ENCODE results near the gene MTCH2. TPM values are rescaled to one million over a fixed set of nuclear protein-coding genes. Genes with fewer than 3 reads are reported as not detected.

The MTCH2 gene
- total RNA-seq, 1 experiment from 2014 or later = 72.6 TPM

DNA sequence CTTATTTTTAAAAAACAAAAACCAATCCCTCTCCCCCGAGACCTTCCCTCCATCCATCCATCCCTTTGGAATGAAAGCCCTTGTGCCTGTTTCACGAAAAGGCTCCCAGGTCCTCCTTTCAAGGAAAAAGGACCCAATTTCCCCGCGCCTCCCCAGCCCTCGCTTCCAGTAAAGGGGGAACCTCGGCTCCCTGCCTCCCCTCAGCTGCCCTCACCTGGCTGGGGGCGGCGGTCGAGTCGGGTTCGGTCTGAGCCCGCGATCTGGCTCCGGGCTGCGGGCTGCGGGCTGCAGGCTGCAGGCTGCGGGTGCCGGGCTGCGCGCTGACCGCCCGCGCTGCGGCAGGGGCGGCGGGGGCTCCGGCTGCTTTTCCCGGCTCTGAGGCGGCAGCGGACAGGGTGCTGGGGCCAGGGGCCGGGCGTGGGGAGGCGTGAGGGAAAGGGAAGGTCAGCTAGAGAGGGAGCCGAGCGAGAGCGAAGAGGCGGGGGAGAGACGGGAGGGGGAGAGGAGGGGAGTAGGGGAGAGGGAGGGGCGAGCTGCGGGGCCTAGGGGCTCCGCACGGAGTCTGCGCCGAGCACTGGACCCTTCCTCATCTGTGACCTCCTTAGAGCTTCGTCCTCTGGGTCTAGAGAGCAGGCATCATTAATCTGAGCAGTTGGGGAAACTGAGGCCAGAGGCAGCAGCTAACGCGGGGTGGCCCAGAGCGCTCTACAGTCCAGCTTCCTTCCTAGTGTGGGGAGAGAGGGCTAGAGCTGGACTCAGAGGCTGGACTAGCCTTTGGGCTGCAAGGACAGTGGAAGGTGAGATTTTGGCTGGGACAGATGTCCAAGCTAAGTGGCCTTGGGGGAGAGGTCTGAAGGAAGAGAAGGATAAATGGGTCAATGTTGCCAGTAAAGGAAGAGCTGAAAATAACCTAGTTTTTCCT, 48.2 kb downstream of the MTCH2 start, which contains the start of gene C1QTNF4:
Gene C1QTNF4 (minus strand): TSS at position 478 of the 922 bp plus-strand sequence. CDS start 3,601 bp downstream, outside the sequence.
- no peak within 1 kb of the TSS for H3K4me3 ChIP-seq (ENCODE audit: low read length)
- H3K27me3 ChIP-seq (ENCODE audit: low read length) = no peaks in the 10 kb centered on the region
- H3K27ac ChIP-seq (ENCODE audit: low read length) = no peak within 1 kb of the TSS
- H2AFZ ChIP-seq (ENCODE audit: low read length) = no peak within 1 kb of the TSS
- no peaks in the 10 kb centered on the region for H3K4me1 ChIP-seq (ENCODE audit: low read length)
- H3K9me3 ChIP-seq (ENCODE audit: low read length) = no peaks in the 10 kb centered on the region
- no peak within 1 kb of the TSS for H3K4me2 ChIP-seq (ENCODE audit: low read depth, low read length, poor library complexity, severe bottlenecking)
- H3K36me3 ChIP-seq (ENCODE audit: insufficient read depth, low read length) = no peaks in the 10 kb centered on the region
- H4K20me1 ChIP-seq (ENCODE audit: insufficient read depth, low read depth, low read length) = no peaks in the 10 kb centered on the region
- no peaks in the 10 kb centered on the region for H3K79me2 ChIP-seq (ENCODE audit: low read length)
- no peak within 1 kb of the TSS for H3K9ac ChIP-seq (ENCODE audit: low read length)
- H3K9me2 ChIP-seq (replicated peaks; ENCODE audit: insufficient read depth, low read length) = no peaks in the 10 kb centered on the region
- no peak for DNase-seq

DNA sequence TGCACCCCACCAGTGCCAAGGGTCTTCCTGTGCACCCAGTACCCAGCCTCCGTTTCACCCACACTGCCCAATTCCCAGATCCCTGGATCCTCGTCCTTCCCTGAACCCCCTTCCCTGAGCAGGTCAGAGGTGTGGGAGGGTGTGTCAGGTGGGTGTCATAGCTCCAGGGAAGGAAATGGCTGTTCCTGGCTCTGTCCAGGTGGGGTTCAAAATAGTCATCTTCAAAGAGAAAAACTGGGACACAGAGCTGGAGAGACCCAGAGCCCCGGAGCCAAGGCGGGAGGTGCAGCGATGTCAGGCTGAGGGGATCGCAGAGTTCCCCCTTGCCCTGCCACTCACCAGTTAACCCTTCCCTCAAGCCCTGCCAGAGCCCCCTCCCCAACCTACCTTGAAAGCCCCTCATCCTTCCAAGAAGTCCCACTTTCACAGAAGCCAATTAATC, 48.8 kb downstream of the MTCH2 start:
- Histone ChIP-seq H3K27me3 (ENCODE audit: low read length) (no peaks in the 10 kb centered on the region), H3K9me2 (replicated peaks; ENCODE audit: insufficient read depth, low read length) (no peaks in the 10 kb centered on the region), H3K4me3 (ENCODE audit: low read length) (no peak overlapping the region), H3K4me1 (ENCODE audit: low read length) (no peaks in the 10 kb centered on the region), H3K79me2 (ENCODE audit: low read length) (no peaks in the 10 kb centered on the region), H3K36me3 (ENCODE audit: insufficient read depth, low read length) (no peaks in the 10 kb centered on the region), H3K27ac (ENCODE audit: low read length) (no peak overlapping the region), H2AFZ (ENCODE audit: low read length) (no peak overlapping the region), H4K20me1 (ENCODE audit: insufficient read depth, low read depth, low read length) (no peaks in the 10 kb centered on the region), H3K9me3 (ENCODE audit: low read length) (no peaks in the 10 kb centered on the region), H3K9ac (ENCODE audit: low read length) (no peak overlapping the region), H3K4me2 (ENCODE audit: low read depth, low read length, poor library complexity, severe bottlenecking) (no peak overlapping the region)
- DNase-seq = no peak

DNA sequence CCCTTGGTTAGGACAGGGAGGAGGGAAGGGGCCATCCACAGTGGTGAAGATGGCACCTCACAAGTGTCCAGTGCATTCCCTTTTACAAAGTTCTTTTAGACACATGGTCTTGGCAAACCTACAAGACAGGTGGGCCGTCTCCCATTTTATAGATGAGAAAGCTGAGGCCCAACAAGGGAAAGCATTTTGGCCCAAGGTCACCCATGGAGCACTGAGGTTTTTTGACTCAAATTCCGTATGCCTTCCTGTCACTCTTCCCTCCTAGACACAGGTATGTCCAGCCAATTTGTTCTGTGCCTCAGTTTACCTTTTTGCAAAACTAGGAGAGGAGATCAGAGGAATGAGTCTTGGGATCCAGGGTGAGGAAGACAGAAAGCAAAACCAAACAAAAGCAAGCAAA, 49.4 kb downstream of the MTCH2 start:
- no peak for DNase-seq
- H2AFZ ChIP-seq (ENCODE audit: low read length) = no peak overlapping the region
- no peaks in the 10 kb centered on the region for H3K79me2 ChIP-seq (ENCODE audit: low read length)
- H3K27ac ChIP-seq (ENCODE audit: low read length) = no peak overlapping the region
- no peaks in the 10 kb centered on the region for H3K36me3 ChIP-seq (ENCODE audit: insufficient read depth, low read length)
- no peaks in the 10 kb centered on the region for H3K27me3 ChIP-seq (ENCODE audit: low read length)
- H3K4me2 ChIP-seq (ENCODE audit: low read depth, low read length, poor library complexity, severe bottlenecking) = no peak overlapping the region
- H3K9ac ChIP-seq (ENCODE audit: low read length) = no peak overlapping the region
- H4K20me1 ChIP-seq (ENCODE audit: insufficient read depth, low read depth, low read length) = no peaks in the 10 kb centered on the region
- no peaks in the 10 kb centered on the region for H3K9me2 ChIP-seq (replicated peaks; ENCODE audit: insufficient read depth, low read length)
- H3K4me1 ChIP-seq (ENCODE audit: low read length) = no peaks in the 10 kb centered on the region
- no peak overlapping the region for H3K4me3 ChIP-seq (ENCODE audit: low read length)
- no peaks in the 10 kb centered on the region for H3K9me3 ChIP-seq (ENCODE audit: low read length)

DNA sequence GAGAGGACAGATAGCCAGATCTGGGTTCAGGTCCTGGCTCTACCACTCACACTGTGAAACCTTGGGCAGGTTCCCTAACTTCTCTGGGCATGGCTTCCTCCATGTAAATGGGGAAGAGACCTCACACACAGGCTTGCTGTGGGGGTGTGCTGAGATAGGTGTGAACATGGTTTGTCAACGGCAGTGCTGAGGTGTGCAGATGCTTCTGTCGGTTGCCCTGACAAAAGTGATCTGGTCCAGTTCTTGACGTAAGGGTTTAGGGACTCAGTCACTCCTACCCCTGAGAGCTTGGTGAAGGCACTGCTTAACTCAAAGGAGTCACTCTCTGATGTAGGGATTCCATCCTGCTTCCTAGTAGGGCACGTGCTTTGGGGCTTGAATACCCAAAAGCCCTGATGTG, 50.1 kb downstream of the MTCH2 start:
- Histone ChIP-seq H3K4me1 (ENCODE audit: low read length) (no peaks in the 10 kb centered on the region), H3K4me3 (ENCODE audit: low read length) (no peak overlapping the region), H3K4me2 (ENCODE audit: low read depth, low read length, poor library complexity, severe bottlenecking) (no peak overlapping the region), H4K20me1 (ENCODE audit: insufficient read depth, low read depth, low read length) (no peaks in the 10 kb centered on the region), H3K79me2 (ENCODE audit: low read length) (no peaks in the 10 kb centered on the region), H3K9ac (ENCODE audit: low read length) (no peak overlapping the region), H3K27ac (ENCODE audit: low read length) (no peak overlapping the region), H3K9me2 (replicated peaks; ENCODE audit: insufficient read depth, low read length) (no peaks in the 10 kb centered on the region), H2AFZ (ENCODE audit: low read length) (no peak overlapping the region), H3K36me3 (ENCODE audit: insufficient read depth, low read length) (no peaks in the 10 kb centered on the region), H3K9me3 (ENCODE audit: low read length) (no peaks in the 10 kb centered on the region), H3K27me3 (ENCODE audit: low read length) (no peaks in the 10 kb centered on the region)
- no peak for DNase-seq

DNA sequence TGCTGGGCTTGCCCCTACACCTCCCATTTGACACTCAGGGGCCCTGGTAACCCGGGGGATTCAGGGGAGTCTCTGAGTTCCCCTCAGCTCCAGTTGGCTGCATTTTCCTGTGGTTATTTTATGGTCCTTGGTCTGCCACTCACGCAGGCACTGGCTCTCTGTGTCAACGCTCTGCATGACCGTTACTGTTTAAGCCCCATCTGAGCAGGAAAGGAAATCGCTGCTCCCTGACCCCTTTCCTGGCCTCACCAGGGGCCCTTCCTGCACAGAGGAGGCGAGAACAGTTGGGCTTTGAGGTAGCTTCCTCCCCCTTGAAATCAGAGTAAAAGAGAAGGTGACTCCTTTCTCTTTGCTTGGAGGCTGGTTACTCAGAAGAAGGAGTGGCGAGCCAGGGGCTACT, 50.6 kb downstream of the MTCH2 start:
- H3K27me3 ChIP-seq (ENCODE audit: low read length) = no peaks in the 10 kb centered on the region
- H4K20me1 ChIP-seq (ENCODE audit: insufficient read depth, low read depth, low read length) = no peaks in the 10 kb centered on the region
- no peaks in the 10 kb centered on the region for H3K79me2 ChIP-seq (ENCODE audit: low read length)
- no peaks in the 10 kb centered on the region for H3K36me3 ChIP-seq (ENCODE audit: insufficient read depth, low read length)
- no peak for DNase-seq
- no peaks in the 10 kb centered on the region for H3K4me1 ChIP-seq (ENCODE audit: low read length)
- H3K4me3 ChIP-seq (ENCODE audit: low read length) = no peak overlapping the region
- H3K9me3 ChIP-seq (ENCODE audit: low read length) = no peaks in the 10 kb centered on the region
- no peak overlapping the region for H3K4me2 ChIP-seq (ENCODE audit: low read depth, low read length, poor library complexity, severe bottlenecking)
- H3K27ac ChIP-seq (ENCODE audit: low read length) = no peak overlapping the region
- no peaks in the 10 kb centered on the region for H3K9me2 ChIP-seq (replicated peaks; ENCODE audit: insufficient read depth, low read length)
- no peak overlapping the region for H3K9ac ChIP-seq (ENCODE audit: low read length)
- no peak overlapping the region for H2AFZ ChIP-seq (ENCODE audit: low read length)

DNA sequence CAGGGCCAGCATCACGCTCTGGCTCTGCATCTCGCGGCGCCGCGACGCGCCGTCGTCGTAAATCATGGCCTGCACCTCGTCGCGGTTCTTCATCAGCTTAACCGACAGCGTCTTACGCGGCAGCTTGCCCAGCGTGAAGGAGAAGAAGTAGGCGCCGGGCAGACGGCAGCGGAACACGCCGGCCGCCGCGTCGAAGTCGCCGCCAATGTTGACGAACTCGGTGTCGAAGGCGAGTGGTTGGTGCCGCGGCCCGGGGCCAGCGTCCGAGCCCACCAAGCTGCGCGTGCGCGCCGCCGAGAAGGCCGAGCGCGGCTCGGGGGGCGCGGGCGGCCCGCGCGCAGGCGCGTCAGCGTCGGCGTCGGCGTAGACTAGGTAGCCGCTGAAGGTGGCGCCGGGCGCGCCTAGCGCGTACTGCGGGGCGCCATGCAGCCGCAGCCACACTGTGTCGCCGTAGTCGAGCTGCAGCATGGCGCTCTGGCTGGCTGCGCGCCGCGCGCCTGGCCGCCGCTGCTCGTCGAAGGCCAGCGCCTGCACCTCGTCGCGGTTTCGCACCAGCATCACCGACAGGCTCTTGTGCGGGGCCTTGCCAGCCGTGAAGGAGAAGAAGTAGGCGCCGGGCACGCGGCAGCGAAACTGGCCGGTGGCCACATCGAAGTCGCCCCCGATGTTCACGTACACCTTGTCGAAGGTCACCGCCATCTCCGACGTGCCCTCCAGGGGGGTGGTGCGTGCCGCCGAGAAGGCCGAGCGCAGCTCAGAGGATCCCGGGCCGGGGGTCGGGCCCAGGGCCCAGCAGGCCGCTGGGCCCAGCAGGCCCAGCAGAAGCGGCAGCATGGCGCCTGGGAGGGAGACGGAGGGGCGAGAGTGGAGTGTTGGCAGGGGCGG, 52.1 kb downstream of the MTCH2 start:
- H3K27ac ChIP-seq (ENCODE audit: low read length) = no peak overlapping the region
- no peaks in the 10 kb centered on the region for H4K20me1 ChIP-seq (ENCODE audit: insufficient read depth, low read depth, low read length)
- no peak overlapping the region for H2AFZ ChIP-seq (ENCODE audit: low read length)
- H3K4me3 ChIP-seq (ENCODE audit: low read length) = no peak overlapping the region
- no peaks in the 10 kb centered on the region for H3K27me3 ChIP-seq (ENCODE audit: low read length)
- H3K36me3 ChIP-seq (ENCODE audit: insufficient read depth, low read length) = no peaks in the 10 kb centered on the region
- no peak overlapping the region for H3K4me2 ChIP-seq (ENCODE audit: low read depth, low read length, poor library complexity, severe bottlenecking)
- no peak for DNase-seq
- H3K9me3 ChIP-seq (ENCODE audit: low read length) = no peaks in the 10 kb centered on the region
- no peaks in the 10 kb centered on the region for H3K79me2 ChIP-seq (ENCODE audit: low read length)
- H3K9ac ChIP-seq (ENCODE audit: low read length) = no peak overlapping the region
- no peaks in the 10 kb centered on the region for H3K4me1 ChIP-seq (ENCODE audit: low read length)
- H3K9me2 ChIP-seq (replicated peaks; ENCODE audit: insufficient read depth, low read length) = no peaks in the 10 kb centered on the region

DNA sequence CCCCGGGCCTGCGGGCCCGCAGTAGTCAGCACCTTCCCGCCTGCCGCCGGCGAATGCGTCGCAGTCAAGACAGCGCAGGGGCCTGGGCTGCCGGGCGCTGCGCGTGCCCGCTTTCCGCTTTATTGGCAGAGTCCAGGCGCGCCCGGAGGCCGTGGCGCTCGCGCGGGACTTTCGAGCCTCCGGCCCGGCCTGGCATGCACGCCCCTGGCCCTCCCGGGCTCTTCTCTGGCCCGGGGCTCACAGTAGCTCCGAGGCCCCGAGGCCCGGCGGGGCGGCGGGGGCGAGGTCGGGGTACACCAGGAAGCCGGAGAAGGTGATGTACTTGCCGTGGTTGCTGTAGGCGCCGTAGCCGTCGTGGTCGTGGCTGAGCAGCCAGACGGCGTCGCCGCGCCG, 52.8 kb downstream of the MTCH2 start:
- Histone ChIP-seq H3K4me2 (ENCODE audit: low read depth, low read length, poor library complexity, severe bottlenecking) (no peak overlapping the region), H3K27ac (ENCODE audit: low read length) (no peak overlapping the region), H3K9ac (ENCODE audit: low read length) (no peak overlapping the region), H4K20me1 (ENCODE audit: insufficient read depth, low read depth, low read length) (no peaks in the 10 kb centered on the region), H3K36me3 (ENCODE audit: insufficient read depth, low read length) (no peaks in the 10 kb centered on the region), H3K4me3 (ENCODE audit: low read length) (no peak overlapping the region), H2AFZ (ENCODE audit: low read length) (no peak overlapping the region), H3K4me1 (ENCODE audit: low read length) (no peaks in the 10 kb centered on the region), H3K9me3 (ENCODE audit: low read length) (no peaks in the 10 kb centered on the region), H3K79me2 (ENCODE audit: low read length) (no peaks in the 10 kb centered on the region), H3K27me3 (ENCODE audit: low read length) (no peaks in the 10 kb centered on the region), H3K9me2 (replicated peaks; ENCODE audit: insufficient read depth, low read length) (no peaks in the 10 kb centered on the region)
- DNase-seq = no peak

DNA sequence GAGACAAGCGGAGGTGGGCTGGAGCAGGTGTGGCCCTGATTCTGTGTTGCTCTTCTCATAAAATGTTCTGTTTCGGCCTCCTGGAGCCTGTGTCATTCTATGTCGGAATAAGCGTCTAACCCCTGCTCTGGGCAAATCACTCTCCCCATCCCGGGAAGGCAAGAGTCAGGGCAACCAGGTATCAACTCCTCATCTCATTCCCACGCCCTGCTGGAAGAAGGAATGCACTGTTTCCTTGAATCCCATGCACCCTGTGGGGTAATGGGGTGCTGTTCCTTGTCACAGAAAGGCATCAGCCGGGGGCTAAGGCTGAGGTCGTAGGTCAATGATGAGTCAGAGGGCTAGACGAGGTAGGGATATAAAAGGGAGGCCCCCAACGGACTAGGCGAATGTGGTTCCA, 53.2 kb downstream of the MTCH2 start:
- Histone ChIP-seq H3K9me2 (replicated peaks; ENCODE audit: insufficient read depth, low read length) (no peaks in the 10 kb centered on the region), H4K20me1 (ENCODE audit: insufficient read depth, low read depth, low read length) (no peaks in the 10 kb centered on the region), H3K9ac (ENCODE audit: low read length) (no peak overlapping the region), H3K79me2 (ENCODE audit: low read length) (no peaks in the 10 kb centered on the region), H2AFZ (ENCODE audit: low read length) (no peak overlapping the region), H3K9me3 (ENCODE audit: low read length) (no peaks in the 10 kb centered on the region), H3K36me3 (ENCODE audit: insufficient read depth, low read length) (no peaks in the 10 kb centered on the region), H3K27ac (ENCODE audit: low read length) (no peak overlapping the region), H3K4me1 (ENCODE audit: low read length) (no peaks in the 10 kb centered on the region), H3K4me3 (ENCODE audit: low read length) (no peak overlapping the region), H3K27me3 (ENCODE audit: low read length) (no peaks in the 10 kb centered on the region), H3K4me2 (ENCODE audit: low read depth, low read length, poor library complexity, severe bottlenecking) (no peak overlapping the region)
- no peak for DNase-seq
